Measurements from ENCODE around the gene HAUS3. TPM values are rescaled to one million over a fixed set of nuclear protein-coding genes. Genes with fewer than 3 reads are reported as not detected.

Gene HAUS3
- polyA plus RNA-seq, 3 donors, result 4.4 to 5.5 (median 5.0) TPM

DNA sequence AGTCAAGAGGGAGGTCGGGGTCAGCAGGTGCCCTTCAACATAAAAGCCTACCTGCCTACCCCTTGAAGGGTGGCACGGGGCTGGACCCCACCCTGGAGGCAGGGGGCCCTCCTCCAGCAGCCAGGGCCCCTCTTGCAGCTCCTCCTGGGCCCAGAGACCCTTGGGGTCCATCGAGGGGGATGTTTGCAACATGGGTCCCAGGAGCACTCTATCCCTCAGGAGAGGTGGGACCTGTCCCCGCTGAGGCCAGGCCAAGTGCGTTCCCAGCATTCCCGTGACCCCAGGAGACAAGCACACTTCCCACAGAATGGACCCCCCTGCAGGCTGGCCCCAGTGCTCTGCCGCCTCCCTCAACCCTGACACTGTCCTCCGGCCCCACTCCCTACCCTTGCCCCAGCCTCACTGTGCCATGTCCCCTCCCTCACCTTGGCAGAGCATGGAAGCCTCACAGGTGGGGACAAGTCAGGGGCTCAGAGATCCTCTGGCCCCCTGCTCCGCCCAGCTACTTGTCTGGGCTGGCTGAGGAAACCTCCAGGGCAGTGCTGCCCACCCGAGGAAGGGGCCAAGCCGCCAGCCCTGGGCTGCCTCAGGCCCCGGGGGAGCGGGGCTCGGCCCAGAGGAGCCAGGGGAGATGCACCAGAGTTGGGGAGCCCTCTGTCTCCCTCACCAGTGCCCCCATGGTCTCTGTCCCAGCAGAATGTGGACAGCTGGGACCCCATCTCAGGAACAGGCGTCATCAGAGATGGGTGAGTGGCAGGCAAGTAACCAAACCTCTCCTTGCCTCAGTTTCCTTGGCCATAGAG, 17.8 kb upstream of the HAUS3 start:
- DNase-seq, result no peak
- no peak for TF ChIP-seq CTCF (IDR thresholded peaks at IDR 0.05)
- H3K27me3 ChIP-seq (ENCODE audit: control insufficient read depth in 2 of 2, insufficient read depth in 2 of 2, low read length in 2 of 2), result no peaks in the 10 kb centered on the region
- WGBS (ENCODE audit: insufficient coverage), result 95% methylated on average over 13 of the region's 15 CpGs
- Mint-ChIP-seq H3K27ac (no peak overlapping the region), H3K4me1 (peaks cover 18% of the 10 kb centered on the region), H3K36me3 (peaks cover 12 to 21% of the 10 kb centered on the region in 2 donors), H3K27me3 (ENCODE audit: low read depth in 3 of 3) (peaks cover 0 to 4% (median 3%) of the 10 kb centered on the region in 3 donors), H3K4me3 (peak overlapping the region in 1 of 2 donors; percentile 20), H3K9me3 (no peaks in the 10 kb centered on the region)
- H3K4me3 ChIP-seq (replicated peaks in 1 of 3; ENCODE audit: low read depth in 2 of 3, low read length in 3 of 3), result no peak overlapping the region
- H3K4me2 ChIP-seq (replicated peaks; ENCODE audit: extremely low read depth, low read length, poor library complexity, severe bottlenecking), result no peak overlapping the region
- H3K9ac ChIP-seq (ENCODE audit: insufficient read depth, low read length, poor library complexity, severe bottlenecking), result no peak overlapping the region
- peaks cover 32 to 52% of the 10 kb centered on the region in 2 donors for H3K36me3 ChIP-seq (replicated peaks in 1 of 2; ENCODE audit: control insufficient read depth in 1 of 2, insufficient read depth in 2 of 2, low read length in 2 of 2)
- peaks cover 22 to 25% of the 10 kb centered on the region in 2 donors for H3K4me1 ChIP-seq (ENCODE audit: control insufficient read depth in 1 of 2, insufficient read depth in 2 of 2, low read length in 2 of 2)
- H3K9me3 ChIP-seq (replicated peaks in 1 of 2; ENCODE audit: control insufficient read depth in 1 of 2, insufficient read depth in 1 of 2, low read length in 2 of 2), result no peaks in the 10 kb centered on the region
- intact Hi-C loops (cut with micrococcal nuclease), result loop anchor here (2.0 to 10.0 kb wide), 4 partner anchors 158 to 545 kb away; partner anchors contain the start of genes CFAP99 (in 2 of the 2), ZFYVE28 (in 2 of the 2), NELFA (in 1 of the 2) and SLBP (in 1 of the 2)
- no peak overlapping the region for H2AFZ ChIP-seq (ENCODE audit: insufficient read depth, low read depth, low read length, poor library complexity, severe bottlenecking)
- peaks cover 32% of the 10 kb centered on the region for H3K79me2 ChIP-seq (ENCODE audit: insufficient read depth, low read length)
- peaks cover 65% of the 10 kb centered on the region for H4K20me1 ChIP-seq (ENCODE audit: insufficient read depth, low read length)
- H3K27ac ChIP-seq (ENCODE audit: low read depth in 1 of 2, low read length in 2 of 2), result no peak overlapping the region

DNA sequence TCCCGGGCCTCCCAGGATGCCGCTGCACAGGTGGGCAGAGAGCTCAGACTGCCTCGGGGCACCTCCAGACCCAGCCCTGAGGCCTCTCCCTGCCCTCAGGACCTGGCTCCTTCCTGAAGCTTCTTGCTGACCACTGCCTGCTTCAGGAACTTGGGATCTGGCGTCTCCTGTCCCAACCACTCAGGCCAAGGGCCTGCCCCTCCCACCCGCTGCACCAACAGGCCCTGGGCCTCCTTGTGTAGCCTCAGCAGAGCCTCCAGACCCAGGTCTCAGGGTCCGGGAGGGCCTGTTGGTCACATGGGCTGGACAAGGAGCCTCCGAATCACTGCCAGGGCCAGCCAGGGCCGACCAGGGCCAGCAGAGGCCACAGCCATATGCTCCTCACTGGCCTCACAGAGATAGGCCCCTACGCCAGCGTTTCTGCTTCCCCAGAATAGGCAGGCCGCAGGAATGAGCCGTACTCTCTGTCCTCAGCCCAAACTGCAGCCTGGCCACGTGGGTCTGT, 17.2 kb upstream of the HAUS3 start:
- Histone ChIP-seq H3K4me1 (ENCODE audit: control insufficient read depth in 1 of 2, insufficient read depth in 2 of 2, low read length in 2 of 2) (peaks cover 22 to 25% of the 10 kb centered on the region in 2 donors), H3K9me3 (replicated peaks in 1 of 2; ENCODE audit: control insufficient read depth in 1 of 2, insufficient read depth in 1 of 2, low read length in 2 of 2) (no peaks in the 10 kb centered on the region), H3K79me2 (ENCODE audit: insufficient read depth, low read length) (peaks cover 32% of the 10 kb centered on the region), H2AFZ (ENCODE audit: insufficient read depth, low read depth, low read length, poor library complexity, severe bottlenecking) (no peak overlapping the region), H3K9ac (ENCODE audit: insufficient read depth, low read length, poor library complexity, severe bottlenecking) (no peak overlapping the region), H3K4me3 (replicated peaks in 1 of 3; ENCODE audit: low read depth in 2 of 3, low read length in 3 of 3) (no peak overlapping the region), H3K4me2 (replicated peaks; ENCODE audit: extremely low read depth, low read length, poor library complexity, severe bottlenecking) (no peak overlapping the region), H4K20me1 (ENCODE audit: insufficient read depth, low read length) (peaks cover 72% of the 10 kb centered on the region), H3K36me3 (replicated peaks in 1 of 2; ENCODE audit: control insufficient read depth in 1 of 2, insufficient read depth in 2 of 2, low read length in 2 of 2) (peaks cover 33 to 59% of the 10 kb centered on the region in 2 donors), H3K27me3 (ENCODE audit: control insufficient read depth in 2 of 2, insufficient read depth in 2 of 2, low read length in 2 of 2) (no peaks in the 10 kb centered on the region), H3K27ac (ENCODE audit: low read depth in 1 of 2, low read length in 2 of 2) (no peak overlapping the region)
- WGBS (ENCODE audit: insufficient coverage), result 96% methylated on average over 13 of the region's 13 CpGs
- Mint-ChIP-seq H3K27me3 (ENCODE audit: low read depth in 3 of 3) (peaks cover 0 to 4% (median 3%) of the 10 kb centered on the region in 3 donors), H3K4me1 (peaks cover 18% of the 10 kb centered on the region), H3K27ac (no peak overlapping the region), H3K9me3 (no peaks in the 10 kb centered on the region), H3K36me3 (peaks cover 19 to 28% of the 10 kb centered on the region in 2 donors), H3K4me3 (no peak overlapping the region)
- intact Hi-C loops (cut with micrococcal nuclease), result no loop called here
- DNase-seq, result no peak
- no peak for TF ChIP-seq CTCF (IDR thresholded peaks at IDR 0.05)
